H9 (cell line): Measurements from ENCODE around the gene MED27. TPM values are rescaled to one million over a fixed set of nuclear protein-coding genes. Genes with fewer than 3 reads are reported as not detected.

Experiments
- DNase-seq: peaks from one replicate; pipeline ENCODE4 v3.0.0-alpha.2; 2017
- H2AFZ ChIP-seq: one replicate; pipeline ENCODE4 v1.6.1; 2013; ENCODE audit warnings: mild to moderate bottlenecking, low read length, control low read depth, moderate library complexity
- H2AK5ac ChIP-seq: 2 replicates; pipeline ENCODE4 v1.6.1; 2013; ENCODE audit warnings: low read length, control low read depth, mixed read lengths; ENCODE audit not compliant: insufficient read length
- H2BK120ac ChIP-seq: one replicate; pipeline ENCODE4 v1.6.1; 2013; ENCODE audit warnings: low read depth, mild to moderate bottlenecking, low read length, control low read depth, inconsistent platforms; ENCODE audit not compliant: poor library complexity, severe bottlenecking
- H2BK12ac ChIP-seq: 2 replicates; pipeline ENCODE4 v1.6.1; 2013; ENCODE audit warnings: low read length, control low read depth, mixed read lengths, low read depth; ENCODE audit not compliant: insufficient read length
- H2BK15ac ChIP-seq: 2 replicates; pipeline ENCODE4 v1.6.1; 2013; ENCODE audit warnings: low read depth, low read length, control low read depth
- H2BK20ac ChIP-seq: one replicate; pipeline ENCODE4 v1.6.1; 2013; ENCODE audit warnings: low read depth, mild to moderate bottlenecking, low read length, control low read depth, inconsistent platforms; ENCODE audit not compliant: poor library complexity, severe bottlenecking
- H2BK5ac ChIP-seq: 2 replicates; pipeline ENCODE4 v1.6.1; 2013; ENCODE audit warnings: low read length, control low read depth, mixed read lengths; ENCODE audit not compliant: insufficient read length
- H3K14ac ChIP-seq: 2 replicates; pipeline ENCODE4 v1.6.1; 2013; ENCODE audit warnings: low read length, control low read depth; ENCODE audit not compliant: insufficient read depth
- H3K18ac ChIP-seq: 2 replicates; pipeline ENCODE4 v1.6.1; 2013; ENCODE audit warnings: low read depth, mild to moderate bottlenecking, mixed read lengths, low read length, control low read depth; ENCODE audit not compliant: insufficient read length
- H3K23ac ChIP-seq: 2 replicates; pipeline ENCODE4 v1.6.1; 2013; ENCODE audit warnings: low read length, control low read depth, mixed read lengths, low read depth; ENCODE audit not compliant: insufficient read length
- H3K23me2 ChIP-seq: 2 replicates; pipeline ENCODE4 v1.6.1; 2013; ENCODE audit warnings: low read depth, mild to moderate bottlenecking, mixed read lengths, low read length, control low read depth; ENCODE audit not compliant: insufficient read length, poor library complexity, severe bottlenecking
- H3K27ac ChIP-seq: 2 replicates; pipeline ENCODE4 v1.5.1; 2013; ENCODE audit warnings: low read length, control low read depth, mixed read lengths, low read depth; ENCODE audit not compliant: insufficient read length
- H3K27me3 ChIP-seq: 2 replicates; pipeline ENCODE4 v1.6.1; 2013; ENCODE audit warnings: low read length, control low read depth, inconsistent platforms; ENCODE audit not compliant: insufficient read depth
- H3K4ac ChIP-seq: 2 replicates; pipeline ENCODE4 v1.6.1; 2013; ENCODE audit warnings: low read depth, mild to moderate bottlenecking, control low read depth, inconsistent platforms, low read length, moderate library complexity
- H3K4me1 ChIP-seq: 2 replicates; pipeline ENCODE4 v1.6.1; 2013; ENCODE audit warnings: low read length, control low read depth, inconsistent platforms; ENCODE audit not compliant: insufficient read depth
- H3K4me2 ChIP-seq: 2 replicates; pipeline ENCODE4 v1.6.1; 2013; ENCODE audit warnings: low read length, control low read depth, mixed read lengths; ENCODE audit not compliant: insufficient read length, insufficient read depth
- H3K56ac ChIP-seq: 2 replicates; pipeline ENCODE4 v1.6.1; 2013; ENCODE audit warnings: low read depth, mild to moderate bottlenecking, mixed read lengths, low read length, control low read depth; ENCODE audit not compliant: insufficient read length
- H3K79me1 ChIP-seq: 2 replicates; pipeline ENCODE4 v1.6.1; 2013; ENCODE audit warnings: low read depth, mild to moderate bottlenecking, moderate library complexity, low read length, control low read depth, inconsistent platforms; ENCODE audit not compliant: insufficient read depth, poor library complexity, severe bottlenecking
- H3K79me2 ChIP-seq: 2 replicates; pipeline ENCODE4 v1.6.1; 2013; ENCODE audit warnings: low read length, control low read depth, inconsistent platforms; ENCODE audit not compliant: insufficient read depth
- H3K9ac ChIP-seq: 2 replicates; pipeline ENCODE4 v1.6.1; 2013; ENCODE audit warnings: low read length, control low read depth, mixed read lengths; ENCODE audit not compliant: insufficient read length; ENCODE audit errors: extremely low read depth
- H3K9me3 ChIP-seq: one replicate; pipeline ENCODE4 v1.6.1; 2013; ENCODE audit warnings: low read depth, low read length, inconsistent platforms; ENCODE audit not compliant: control insufficient read depth
- H3T11ph ChIP-seq: one replicate; pipeline ENCODE4 v1.6.1; 2013; ENCODE audit warnings: mild to moderate bottlenecking, low read length, control low read depth, inconsistent platforms
- H4K20me1 ChIP-seq: one replicate; pipeline ENCODE4 v1.6.1; 2013; ENCODE audit not compliant: control insufficient read depth, insufficient read length, insufficient read depth
- H4K5ac ChIP-seq: 2 replicates; pipeline ENCODE4 v1.6.1; 2013; ENCODE audit warnings: low read depth, mild to moderate bottlenecking, mixed read lengths, low read length, control low read depth; ENCODE audit not compliant: insufficient read length
- H4K8ac ChIP-seq: replicated peaks from 2 replicates; pipeline ENCODE4 v1.6.1; 2013; ENCODE audit warnings: low read length, control low read depth, mixed read lengths, low read depth; ENCODE audit not compliant: insufficient read length
- H4K91ac ChIP-seq: 2 replicates; pipeline ENCODE4 v1.6.1; 2013; ENCODE audit warnings: low read depth, mild to moderate bottlenecking, moderate library complexity, mixed read lengths, low read length, control low read depth; ENCODE audit not compliant: insufficient read length
- H3K27ac Mint-ChIP-seq, 3 experiments: 2 replicates in 2 of 3; 3 replicates in 1 of 3; pipeline ENCODE4 v1.8.0; 2020 to 2021; ENCODE audit warnings: mixed read lengths in 3 of 3, mild to moderate bottlenecking in 1 of 3, moderate library complexity in 1 of 3
- H3K27me3 Mint-ChIP-seq: 2 replicates; pipeline ENCODE4 v1.8.0; 2021; ENCODE audit warnings: low read depth, mild to moderate bottlenecking, moderate library complexity, mixed read lengths
- H3K36me3 Mint-ChIP-seq, 3 experiments: 2 replicates in 2 of 3; 3 replicates in 1 of 3; pipeline ENCODE4 v1.8.0; 2020 to 2021; ENCODE audit warnings: low read depth in 3 of 3, mixed read lengths in 3 of 3; ENCODE audit not compliant: insufficient read depth in 1 of 3
- H3K4me1 Mint-ChIP-seq, 2 experiments: 2 replicates each; pipeline ENCODE4 v1.8.0; 2020; ENCODE audit warnings: mixed read lengths in 2 of 2
- H3K4me3 Mint-ChIP-seq, 2 experiments: 2 replicates in 1 of 2; 3 replicates in 1 of 2; pipeline ENCODE4 v1.8.0; 2020 to 2021; ENCODE audit warnings: mild to moderate bottlenecking in 2 of 2, mixed read lengths in 2 of 2, moderate library complexity in 1 of 2
- H3K9me3 Mint-ChIP-seq, 2 experiments: 2 replicates in 1 of 2; 3 replicates in 1 of 2; pipeline ENCODE4 v1.8.0; 2020; ENCODE audit warnings: mild to moderate bottlenecking in 2 of 2, mixed read lengths in 2 of 2, moderate library complexity in 1 of 2
- CTCF ChIP-seq: fragments of 200-600 bp; sonication (generic); conservative IDR thresholded peaks from 3 replicates; pipeline ENCODE4 v1.8.0; 2021; ENCODE audit warnings: antibody characterized with exemption, mild to moderate bottlenecking
- WGBS: extraction: QIAGEN DNeasy Blood & Tissue Kit; methylation state at CpG from one replicate; pipeline ENCODE4 v1.1.7; 2013; ENCODE audit warnings: missing lambda C conversion rate, low lambda C conversion rate, mixed read lengths; ENCODE audit not compliant: insufficient read length; ENCODE audit errors: extremely low coverage; 5-methylcytosine and 5-hydroxymethylcytosine counted together
- total RNA-seq: library from RNA; stranded (reverse); gene quantifications from 2 replicates; pipeline ENCODE4 v1.2.1, GENCODE V29; 2021

MED27 gene
- total RNA-seq, 1 experiment from 2014 or later = 33.5 TPM

DNA sequence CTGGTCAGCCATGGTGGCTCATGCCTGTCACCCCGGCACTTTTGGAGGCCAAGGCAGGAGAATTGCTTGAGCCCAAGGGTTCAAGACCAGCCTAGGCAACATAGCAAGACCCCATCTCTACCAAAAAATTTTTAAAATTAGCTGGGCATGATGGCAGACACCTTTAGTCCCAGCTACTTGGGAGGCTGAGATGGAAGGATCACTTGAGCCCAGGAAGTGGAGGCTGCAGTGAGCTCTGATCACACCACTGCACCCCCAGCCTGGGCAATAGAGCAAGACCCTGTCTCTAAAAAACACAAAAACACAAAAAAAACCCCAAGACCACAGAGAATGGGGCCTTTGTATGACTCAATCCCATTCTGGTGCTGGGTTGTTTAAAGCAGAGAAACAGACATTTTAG lies 44.0 kb downstream of the MED27 start:
- no peak overlapping the region for H3K27ac ChIP-seq
- H2BK120ac ChIP-seq = no peak overlapping the region
- WGBS = no CpG with 5 or more reads among the region's 1 CpG
- no peaks in the 10 kb centered on the region for H3K27me3 ChIP-seq
- H2BK20ac ChIP-seq = no peak overlapping the region
- no peak overlapping the region for H3K18ac ChIP-seq
- TF ChIP-seq CTCF = no peak
- Mint-ChIP-seq H3K9me3 (no peaks in the 10 kb centered on the region), H3K4me3 (no peak overlapping the region), H3K27me3 (no peaks in the 10 kb centered on the region), H3K27ac (no peak overlapping the region), H3K4me1 (peaks cover 29 to 35% of the 10 kb centered on the region in 2 experiments), H3K36me3 (no peaks in the 10 kb centered on the region)
- no peak overlapping the region for H3K9ac ChIP-seq
- H3K23ac ChIP-seq = no peak overlapping the region
- H3T11ph ChIP-seq = no peak overlapping the region
- no peak overlapping the region for H2AFZ ChIP-seq
- no peak for DNase-seq
- no peak overlapping the region for H4K8ac ChIP-seq
- no peaks in the 10 kb centered on the region for H3K23me2 ChIP-seq
- H3K14ac ChIP-seq = no peak overlapping the region
- peaks cover 14% of the 10 kb centered on the region for H3K4me1 ChIP-seq
- H3K56ac ChIP-seq = no peak overlapping the region
- H2BK12ac ChIP-seq = no peak overlapping the region
- no peak overlapping the region for H2BK5ac ChIP-seq
- no peak overlapping the region for H4K91ac ChIP-seq
- H4K5ac ChIP-seq = no peak overlapping the region
- no peaks in the 10 kb centered on the region for H3K79me1 ChIP-seq
- H2AK5ac ChIP-seq = no peak overlapping the region
- no peak overlapping the region for H3K4me2 ChIP-seq
- no peak overlapping the region for H2BK15ac ChIP-seq
- H4K20me1 ChIP-seq = no peaks in the 10 kb centered on the region
- 0 out of 2 replicates have a peak, but pooled peaks cover 2% of the 10 kb centered on the region for H3K79me2 ChIP-seq
- H3K4ac ChIP-seq = no peak overlapping the region
- H3K9me3 ChIP-seq = no peaks in the 10 kb centered on the region
